ENCODE results near the gene OR2V1.
"Not testable (repeated sequence)": the region's sequence is repeated elsewhere in the genome, so short reads cannot be mapped to it uniquely, and the experiment has no call there.

Gene OR2V1

GRCh38 chr5:181168595-181169118 lies 37.7 kb upstream of the OR2V1 start:
- H3K27me3 ChIP-seq, result no peaks in the 10 kb centered on the region
- H4K20me1 ChIP-seq, result no peaks in the 10 kb centered on the region
- 0 out of 2 replicates have a peak, but pooled peaks cover under 1% of the 10 kb centered on the region for H3K9me3 ChIP-seq
- H3K9ac ChIP-seq, result no peak overlapping the region
- no peak for TF ChIP-seq Cebpa-rat (IDR thresholded peaks at IDR 0.05)
- H3K27ac ChIP-seq, result no peak overlapping the region
- no peaks in the 10 kb centered on the region for H3K36me3 ChIP-seq
- H3K4me1 ChIP-seq, result peaks cover 82% of the 10 kb centered on the region
- peak overlapping the region; percentile 76 for H3K4me2 ChIP-seq
- H3K4me3 ChIP-seq, result no peak overlapping the region

DNA sequence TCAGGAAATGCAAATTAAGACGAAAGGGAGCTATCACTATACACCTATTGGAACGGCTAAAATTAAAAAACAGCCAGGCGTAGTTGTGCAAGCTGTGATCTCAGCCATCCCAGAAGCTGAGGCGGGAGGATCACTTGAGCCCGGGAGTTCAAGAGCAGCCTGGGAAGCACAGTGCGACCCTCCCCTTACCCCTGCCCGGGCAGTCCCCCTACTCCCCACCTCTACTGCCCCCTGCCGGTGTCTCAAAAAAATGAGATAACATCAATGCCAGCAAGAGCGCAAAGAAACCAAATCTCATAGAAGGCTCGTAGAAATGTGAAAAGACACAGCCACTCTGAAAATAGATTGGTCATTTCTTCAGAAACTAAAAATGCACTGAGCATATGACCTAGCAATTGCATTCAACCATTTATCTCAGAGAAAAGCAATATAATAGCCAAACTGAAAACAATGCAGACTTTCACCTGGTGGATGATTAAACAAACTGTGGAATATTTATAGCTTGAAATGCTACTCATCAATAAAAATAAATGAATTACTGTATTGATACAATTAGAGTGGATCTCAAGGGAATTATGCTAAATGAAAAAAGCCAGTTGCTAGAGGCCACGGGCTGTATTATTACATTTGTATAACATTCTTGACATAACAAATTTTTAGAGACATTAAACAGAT lies 37.0 kb upstream of the OR2V1 start:
- H3K27ac ChIP-seq, result no peak overlapping the region

GRCh38 chr5:181166812-181167733 lies 36.1 kb upstream of the OR2V1 start:
- H3K9me3 ChIP-seq, result no peaks in the 10 kb centered on the region
- no peak for TF ChIP-seq Cebpa-rat (IDR thresholded peaks at IDR 0.05)
- peaks cover 83% of the 10 kb centered on the region for H3K4me1 ChIP-seq
- no peak overlapping the region for H3K9ac ChIP-seq
- H3K36me3 ChIP-seq, result no peaks in the 10 kb centered on the region
- H4K20me1 ChIP-seq, result no peaks in the 10 kb centered on the region
- H3K27me3 ChIP-seq, result no peaks in the 10 kb centered on the region
- H3K4me2 ChIP-seq, result peak overlapping the region; percentile 76
- H3K4me3 ChIP-seq, result no peak overlapping the region
- H3K27ac ChIP-seq, result no peak overlapping the region

More for the DNA sequence above, 37.0 kb upstream of the OR2V1 start:
- Histone ChIP-seq H3K4me2 (peak overlapping the region; percentile 76), H3K9me3 (no peaks in the 10 kb centered on the region), H3K4me1 (peaks cover 83% of the 10 kb centered on the region), H3K4me3 (no peak overlapping the region), H3K27me3 (no peaks in the 10 kb centered on the region), H3K36me3 (no peaks in the 10 kb centered on the region), H4K20me1 (no peaks in the 10 kb centered on the region), H3K9ac (no peak overlapping the region)
- TF ChIP-seq Cebpa-rat (IDR thresholded peaks at IDR 0.05), result no peak

- Histone ChIP-seq H3K27me3 (no peaks in the 10 kb centered on the region), H3K9ac (no peak overlapping the region), H3K4me2 (peak overlapping the region; percentile 80), H3K36me3 (no peaks in the 10 kb centered on the region), H3K4me1 (peaks cover 78% of the 10 kb centered on the region), H4K20me1 (no peaks in the 10 kb centered on the region), H3K9me3 (no peaks in the 10 kb centered on the region), H3K27ac (no peak overlapping the region), H3K4me3 (no peak overlapping the region)
- TF ChIP-seq Cebpa-rat (IDR thresholded peaks at IDR 0.05), result no peak
These were observed 33.3 kb upstream of the OR2V1 start for GRCh38 chr5:181164076-181164952.

GRCh38 chr5:181163487-181164075 lies 32.6 kb upstream of the OR2V1 start:
- no peaks in the 10 kb centered on the region for H3K9me3 ChIP-seq
- no peaks in the 10 kb centered on the region for H3K36me3 ChIP-seq
- H3K9ac ChIP-seq, result peak overlapping the region; percentile 19; the same call in 1 of the 2 replicates
- H3K4me1 ChIP-seq, result peaks cover 71% of the 10 kb centered on the region
- peak overlapping the region; percentile 80 for H3K4me2 ChIP-seq
- no peaks in the 10 kb centered on the region for H3K27me3 ChIP-seq
- H3K27ac ChIP-seq, result peak overlapping the region; percentile 65
- TF ChIP-seq Cebpa-rat (IDR thresholded peaks at IDR 0.05), result no peak
- 0 out of 2 replicates have a peak overlapping the region, but pooled peaks have one; percentile 39 for H3K4me3 ChIP-seq
- H4K20me1 ChIP-seq, result no peaks in the 10 kb centered on the region

GRCh38 chr5:181161534-181162175 lies 30.7 kb upstream of the OR2V1 start:
- Histone ChIP-seq H3K36me3 (no peaks in the 10 kb centered on the region), H3K4me1 (peaks cover 65% of the 10 kb centered on the region), H3K9ac (peak overlapping the region; percentile 56; the same call in 1 of the 2 replicates), H4K20me1 (no peaks in the 10 kb centered on the region), H3K27ac (peak overlapping the region; percentile 66), H3K4me3 (peak overlapping the region; percentile 61), H3K4me2 (peak overlapping the region; percentile 80), H3K9me3 (no peaks in the 10 kb centered on the region), H3K27me3 (no peaks in the 10 kb centered on the region)
- TF ChIP-seq Cebpa-rat (IDR thresholded peaks at IDR 0.05), result no peak

- not testable (repeated sequence) for H4K20me1 ChIP-seq, H3K36me3 ChIP-seq, H3K9me3 ChIP-seq, H3K27me3 ChIP-seq
- Histone ChIP-seq H3K4me2 (peak overlapping the region; percentile 80), H3K27ac (peak overlapping the region; percentile 66), H3K9ac (peak overlapping the region; percentile 56; the same call in 1 of the 2 replicates), H3K4me3 (peak overlapping the region; percentile 61), H3K4me1 (peaks cover 61% of the 10 kb centered on the region)
These were observed 30.0 kb upstream of the OR2V1 start for GRCh38 chr5:181160755-181161533.

DNA sequence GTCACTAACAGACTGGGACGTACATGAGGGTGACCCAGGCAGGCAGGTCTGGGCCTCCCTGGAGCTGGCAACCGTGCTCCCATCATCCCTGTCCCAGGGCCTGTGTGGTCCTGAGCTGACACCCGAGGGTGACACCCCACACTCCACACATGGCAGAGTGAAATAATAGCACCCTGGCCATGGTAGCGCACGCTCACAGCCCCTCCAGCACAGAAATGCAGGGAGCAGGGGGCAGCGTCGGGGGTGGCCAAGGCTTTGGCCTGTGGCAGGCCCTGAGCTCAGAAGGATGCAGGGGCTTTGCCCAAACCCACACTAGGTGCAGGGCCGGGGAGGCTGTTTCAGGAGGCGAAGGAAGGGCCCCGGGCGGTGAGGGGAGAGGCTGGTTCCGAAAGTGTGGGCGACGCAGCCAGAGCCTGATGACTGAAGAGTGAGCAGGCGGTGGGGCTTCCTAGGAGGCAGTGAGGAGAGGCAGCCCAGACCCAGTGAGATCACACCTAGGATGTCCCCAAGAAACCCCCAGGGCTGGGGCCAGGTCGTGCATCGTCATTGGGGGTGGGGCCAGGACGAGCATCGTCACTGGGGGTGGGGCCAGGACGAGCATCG lies 29.3 kb upstream of the OR2V1 start:
- peak overlapping the region; percentile 65 for H3K9ac ChIP-seq

More for the DNA sequence above, 29.3 kb upstream of the OR2V1 start:
- no peaks in the 10 kb centered on the region for H3K27me3 ChIP-seq
- peaks cover 55% of the 10 kb centered on the region for H3K4me1 ChIP-seq
- H3K36me3 ChIP-seq, result no peaks in the 10 kb centered on the region
- H3K27ac ChIP-seq, result peak overlapping the region; percentile 76
- H3K4me3 ChIP-seq, result peak overlapping the region; percentile 58
- H4K20me1 ChIP-seq, result no peaks in the 10 kb centered on the region
- H3K9me3 ChIP-seq, result no peaks in the 10 kb centered on the region
- H3K4me2 ChIP-seq, result peak overlapping the region; percentile 73
- no peak for TF ChIP-seq Cebpa-rat (IDR thresholded peaks at IDR 0.05)
